GM18507 (cell line): Measurements from ENCODE around the gene CFAP20.
"Not testable (repeated sequence)": the region's sequence is repeated elsewhere in the genome, so short reads cannot be mapped to it uniquely, and the experiment has no call there.

ENCODE experiments used
- DNase-seq: peaks from one replicate; pipeline ENCODE4 v3.0.0; 2011; ENCODE audit warnings: low read depth; ENCODE audit not compliant: insufficient read length; ENCODE audit errors: extremely low spot score
- FAIRE-seq: peaks from 2 replicates; lab custom pipeline; 2011; peaks lifted over from hg19 to GRCh38; lab: Jason Lieb, UNC

CFAP20 gene

GRCh38 chr16:58074657-58075056 lies 54.5 kb downstream of the CFAP20 start:
- FAIRE-seq (no peak), DNase-seq (no peak)

DNA sequence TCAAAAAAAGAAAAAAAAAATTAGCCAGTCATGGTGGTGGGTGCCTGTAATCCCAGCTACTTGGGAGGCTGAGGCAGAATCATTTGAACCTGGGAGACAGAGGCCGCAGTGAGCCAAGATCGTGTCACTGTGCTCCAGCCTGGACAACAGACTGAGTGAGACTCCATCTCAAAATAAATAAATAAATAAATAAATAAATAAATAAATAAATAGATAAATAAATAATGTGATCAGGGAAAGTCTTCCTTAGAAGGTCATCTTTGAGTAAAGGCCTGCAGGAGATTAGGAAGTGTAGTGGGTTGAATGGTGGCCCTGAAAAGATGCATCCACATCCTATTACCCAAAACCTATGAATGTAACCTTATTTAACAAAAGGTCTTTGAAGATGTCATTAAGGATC lies 56.1 kb downstream of the CFAP20 start:
- FAIRE-seq, DNase-seq: not testable (repeated sequence)

GRCh38 chr16:58072134-58072533 lies 57.0 kb downstream of the CFAP20 start:
- not testable (repeated sequence) for DNase-seq, FAIRE-seq

DNA sequence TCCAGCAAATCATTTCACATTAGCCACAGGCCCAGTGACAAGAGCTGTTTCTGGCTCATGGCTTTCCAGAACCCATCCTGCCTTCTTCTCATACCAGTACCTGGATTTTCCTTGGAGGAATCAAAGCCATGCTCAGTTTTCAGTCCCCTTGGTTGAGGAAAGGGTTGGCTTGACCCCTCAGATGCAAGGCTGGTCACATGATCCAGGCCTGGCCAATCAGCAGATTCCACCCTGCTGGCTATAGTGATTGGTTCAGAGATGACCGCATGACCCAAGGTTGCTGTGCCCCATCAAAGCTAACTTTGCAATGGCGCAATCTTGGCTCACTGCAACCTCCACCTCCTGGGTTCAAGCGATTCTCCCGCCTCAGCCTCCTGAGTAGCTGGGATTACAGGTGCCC lies 58.6 kb downstream of the CFAP20 start:
- no peak for DNase-seq
- no peak for FAIRE-seq
